Heart right ventricle (tissue), 16 donors: ENCODE results near the gene ZWILCH. TPM values are rescaled to one million over a fixed set of nuclear protein-coding genes. Genes with fewer than 3 reads are reported as not detected.

ENCODE experiments used
- ATAC-seq, 8 donors: fragments of 200-7000 bp; cut with Tn5 transposase; one replicate each; pipeline ENCODE4 v1.9.1; 2020; ENCODE audit warnings: mild to moderate bottlenecking in 8 of 8, moderate library complexity in 8 of 8, moderate number of reproducible peaks in 1 of 8
- DNase-seq, 2 donors: peaks; one replicate each; pipeline ENCODE4 v3.0.0-alpha.2; 2020
- H3K27ac ChIP-seq, 10 donors: fragments of 200-600 bp; sonication (generic) in 2 of 10; one replicate each; pipeline versions ENCODE4 v1.5.0 to v1.8.0; 2020 to 2022; ENCODE audit warnings: mild to moderate bottlenecking in 3 of 10
- H3K27me3 ChIP-seq, 7 donors: fragments of 200-600 bp; one replicate each; pipeline ENCODE4 v1.8.0; 2021 to 2022; ENCODE audit warnings: mild to moderate bottlenecking in 2 of 7
- H3K36me3 ChIP-seq, 9 donors: fragments of 200-600 bp; sonication (generic) in 1 of 9; one replicate each; pipeline versions ENCODE4 v1.5.0 to v1.8.0; 2020 to 2022; ENCODE audit warnings: mild to moderate bottlenecking in 2 of 9
- H3K4me1 ChIP-seq, 9 donors: fragments of 200-600 bp; sonication (generic) in 1 of 9; one replicate each; pipeline versions ENCODE4 v1.5.0 to v1.8.0; 2020 to 2022; ENCODE audit warnings: mild to moderate bottlenecking in 4 of 9
- H3K4me3 ChIP-seq, 10 donors: fragments of 200-600 bp; sonication (generic) in 2 of 10; one replicate each; pipeline versions ENCODE4 v1.5.0 to v1.8.0; 2020 to 2022; ENCODE audit warnings: mild to moderate bottlenecking in 7 of 10, moderate library complexity in 2 of 10
- H3K9me3 ChIP-seq, 11 donors: fragments of 200-600 bp in 10 of 11; sonication (generic) in 2 of 11; one replicate each; pipeline versions ENCODE4 v1.5.0 to v1.8.0; 2013 to 2022; ENCODE audit warnings: mild to moderate bottlenecking in 2 of 11, control low read depth in 1 of 11, moderate library complexity in 1 of 11
- CTCF ChIP-seq, 9 donors: fragments of 200-600 bp; sonication (generic) in 2 of 9; IDR thresholded peaks; one replicate each; pipeline versions ENCODE4 v1.5.0 to v1.8.0; 2021 to 2022; ENCODE audit warnings: antibody characterized with exemption in 9 of 9, mild to moderate bottlenecking in 5 of 9, moderate library complexity in 1 of 9
- WGBS, 2 donors: extraction: QIAGEN DNeasy Blood & Tissue Kit; methylation state at CpG; one replicate each; pipeline ENCODE4 v1.1.7; 2013; ENCODE audit warnings: inconsistent platforms in 1 of 2; 5-methylcytosine and 5-hydroxymethylcytosine counted together
- intact Hi-C, 10 donors: fragments of 100-400 bp; cut with DNase I; formaldehyde crosslinking; loops; one replicate each; pipeline versions ENCODE4 v1.11.1 to v1.14.2; 2022
- polyA plus RNA-seq, 2 donors: library from polyadenylated mRNA; stranded (reverse); fragments of 200-250 nt; gene quantifications; one replicate each; pipeline ENCODE4 v1.2.3, GENCODE V29; 2013
- total RNA-seq, 10 donors: library from RNA; stranded (reverse); fragmentation: NEBNext Ultra II Directional in 3 of 10; extraction: Animal tissue kit (Norgen Biotek cat#: 25700) in 3 of 10; gene quantifications; one replicate each; pipeline versions ENCODE4 v1.2.1 to v1.2.4, GENCODE V29; 2021 to 2023
- donor health status: Arrhythmogenic right ventricular cardiomyopathy.
- donor health status: ischemic (EF 13 %, LVEDD 7.1; RV severe dilation, severe dysfunction).
- donor health status: healthy with polysubstance abuse.
- donor health status: DM: no; HTN: yes; CAD: no.
- donor health status: DM: no; HTN: no; CAD: no.
- donor health status: ischemic (EF 25% LVEDD 6.9; RV normal size, moderate dysfunction).
- donor health status: ischemic (EF 25% LVEDD 5.7; RV mildly dilated, moderate dysfunction).
- donor health status: healthy.
- donor health status: DM: yes; HTN: yes; CAD: no.
- donor health status: Ischemic cardiomyopathy.
- donor health status: ischemic (EF 35%, LVEDD 5.7; RV mildly dilated, moderate dysfunction).
- donor health status: nonischemic (EF 11% LVEDD 7.7; RV severe dilation, severe dysfunction).
- donor health status: DM: yes; HTN: yes; CAD: no.
- donor health status: PGD.
- donor health status: ischemic (EF 29% LVEDD 5.4; RV normal size, mild dysfunction).
- donor health status: nonischemic (EF 23%, LVEDD 6.1; RV moderate dilation, normal function).

Gene ZWILCH
- total and polyA plus RNA-seq, 12 donors: 1.5 to 6.6 (median 2.3) TPM

- peaks cover 0 to 12% (median 0%) of the 10 kb centered on the region in 9 donors for H3K36me3 ChIP-seq
- no peaks in the 10 kb centered on the region for H3K9me3 ChIP-seq
- DNase-seq (no peak), ATAC-seq (peak; percentile 34 to 73 (median 55))
- WGBS, 2 donors: 64 to 66% methylated on average over 8 of the region's 8 CpGs
- H3K4me1 ChIP-seq: peaks cover 0 to 27% (median 15%) of the 10 kb centered on the region in 9 donors
- no peak overlapping the region for H3K4me3 ChIP-seq
- no peaks in the 10 kb centered on the region for H3K27me3 ChIP-seq
- TF ChIP-seq CTCF (IDR thresholded peaks at IDR 0.05): no peak
- H3K27ac ChIP-seq: peak overlapping the region in 5 of 10 donors; percentile 12 to 63 (median 22)
- intact Hi-C loops: no loop called here
These were observed 32.7 kb upstream of the ZWILCH start for GRCh38 chr15:66472176-66472999.

GRCh38 chr15:66474135-66474534 is 31.0 kb upstream of the ZWILCH start:
- Histone ChIP-seq H3K9me3 (no peaks in the 10 kb centered on the region), H3K27ac (no peak overlapping the region), H3K27me3 (no peaks in the 10 kb centered on the region), H3K4me1 (peaks cover 0 to 27% (median 15%) of the 10 kb centered on the region in 9 donors), H3K36me3 (peaks cover 0 to 6% (median 0%) of the 10 kb centered on the region in 9 donors), H3K4me3 (no peak overlapping the region)
- ATAC-seq (no peak), DNase-seq (no peak)
- no peak for TF ChIP-seq CTCF (IDR thresholded peaks at IDR 0.05)
- WGBS, 2 donors: 45 to 63% methylated on average over 2 of the region's 2 CpGs
- intact Hi-C loops: no loop called here

- no peak overlapping the region for H3K4me3 ChIP-seq
- H3K36me3 ChIP-seq: peaks cover 0 to 6% (median 0%) of the 10 kb centered on the region in 9 donors
- H3K27ac ChIP-seq: no peak overlapping the region
- ATAC-seq: no peak
- H3K4me1 ChIP-seq: peaks cover 0 to 27% (median 15%) of the 10 kb centered on the region in 9 donors
- intact Hi-C loops: no loop called here
- DNase-seq: no peak
- no peaks in the 10 kb centered on the region for H3K9me3 ChIP-seq
- WGBS, 2 donors: 98% methylated on average over 3 of the region's 3 CpGs
- no peaks in the 10 kb centered on the region for H3K27me3 ChIP-seq
- TF ChIP-seq CTCF (IDR thresholded peaks at IDR 0.05): no peak
These were observed 30.2 kb upstream of the ZWILCH start for GRCh38 chr15:66474963-66475362.

GRCh38 chr15:66476535-66476934 is 28.6 kb upstream of the ZWILCH start:
- intact Hi-C loops: no loop called here
- Histone ChIP-seq H3K36me3 (peaks cover 0 to 7% (median 2%) of the 10 kb centered on the region in 9 donors), H3K4me1 (peaks cover 0 to 27% (median 15%) of the 10 kb centered on the region in 9 donors), H3K4me3 (no peak overlapping the region), H3K27ac (no peak overlapping the region), H3K27me3 (no peaks in the 10 kb centered on the region), H3K9me3 (no peaks in the 10 kb centered on the region)
- no peak for TF ChIP-seq CTCF (IDR thresholded peaks at IDR 0.05)
- no peak for ATAC-seq
- no peak for DNase-seq
- WGBS, 2 donors: 83 to 89% methylated on average over 4 of the region's 4 CpGs
